ENCODE results near the gene ALDH3A1.
"Not testable (repeated sequence)": the region's sequence is repeated elsewhere in the genome, so short reads cannot be mapped to it uniquely, and the experiment has no call there.

The ALDH3A1 gene

GRCh38 chr17:19747829-19748806, at the start of gene ALDH3A1:
ALDH3A1 (minus strand) TSS chr17:19748298; CDS start chr17:19745129, 3,169 bp downstream.
- peak; percentile 55 for DNase-seq (ENCODE audit: low read depth, low spot score)

GRCh38 chr17:19796457-19796856, 48.4 kb upstream of the ALDH3A1 start:
- DNase-seq (ENCODE audit: low read depth, low spot score), result no peak

GRCh38 chr17:19791918-19792550, 43.9 kb upstream of the ALDH3A1 start:
- no peak for DNase-seq (ENCODE audit: low read depth, low spot score)

- no peak for DNase-seq (ENCODE audit: low read depth, low spot score)
These were observed 39.7 kb upstream of the ALDH3A1 start for GRCh38 chr17:19787733-19788357.

GRCh38 chr17:19785854-19786253, 37.8 kb upstream of the ALDH3A1 start:
- DNase-seq (ENCODE audit: low read depth, low spot score), result peak; percentile 40

GRCh38 chr17:19781488-19782458, 33.7 kb upstream of the ALDH3A1 start:
- no peak for DNase-seq (ENCODE audit: low read depth, low spot score)

GRCh38 chr17:19780846-19781245, 32.7 kb upstream of the ALDH3A1 start:
- DNase-seq (ENCODE audit: low read depth, low spot score), result no peak

GRCh38 chr17:19773534-19773933, 25.4 kb upstream of the ALDH3A1 start:
- no peak for DNase-seq (ENCODE audit: low read depth, low spot score)

- DNase-seq (ENCODE audit: low read depth, low spot score), result no peak
These were observed 24.0 kb upstream of the ALDH3A1 start for GRCh38 chr17:19771971-19772630.

GRCh38 chr17:19770985-19771735, 23.1 kb upstream of the ALDH3A1 start:
- DNase-seq (ENCODE audit: low read depth, low spot score), result no peak

GRCh38 chr17:19769946-19770652, 22.0 kb upstream of the ALDH3A1 start:
- no peak for DNase-seq (ENCODE audit: low read depth, low spot score)

- DNase-seq (ENCODE audit: low read depth, low spot score), result no peak
These were observed 20.1 kb upstream of the ALDH3A1 start for GRCh38 chr17:19768046-19768782.

- peak; percentile 81 for DNase-seq (ENCODE audit: low read depth, low spot score)
These were observed 18.5 kb upstream of the ALDH3A1 start for GRCh38 chr17:19766421-19767270.

GRCh38 chr17:19766016-19766415, 17.9 kb upstream of the ALDH3A1 start:
- no peak for DNase-seq (ENCODE audit: low read depth, low spot score)

- not testable (repeated sequence) for DNase-seq (ENCODE audit: low read depth, low spot score)
These were observed 15.9 kb upstream of the ALDH3A1 start for GRCh38 chr17:19763991-19764390.

GRCh38 chr17:19763416-19763815, 15.3 kb upstream of the ALDH3A1 start:
- DNase-seq (ENCODE audit: low read depth, low spot score), result no peak

GRCh38 chr17:19762515-19762961, 14.4 kb upstream of the ALDH3A1 start:
- peak; percentile 85 for DNase-seq (ENCODE audit: low read depth, low spot score)

All from astrocyte of the hippocampus (primary cell).